Neuronal stem cell (in vitro differentiated cells): ENCODE results near the gene COL16A1.

Experiments
- DNase-seq: peaks from one replicate; pipeline ENCODE4 v3.0.0-alpha.2; 2013; ENCODE audit warnings: low spot score
- H2AFZ ChIP-seq: one replicate; pipeline ENCODE4 v1.6.1; 2013; ENCODE audit warnings: mild to moderate bottlenecking, low read length, inconsistent platforms
- H2AK5ac ChIP-seq: 2 replicates; pipeline ENCODE4 v1.6.1; 2013; ENCODE audit warnings: low read depth, mild to moderate bottlenecking, inconsistent platforms, low read length, moderate library complexity, mixed read lengths
- H2BK120ac ChIP-seq: 2 replicates; pipeline ENCODE4 v1.6.1; 2013; ENCODE audit warnings: low read depth, mild to moderate bottlenecking, inconsistent platforms, low read length, moderate library complexity, mixed read lengths
- H2BK12ac ChIP-seq: one replicate; pipeline ENCODE4 v1.6.1; 2013; ENCODE audit warnings: low read length, inconsistent platforms
- H2BK15ac ChIP-seq: 2 replicates; pipeline ENCODE4 v1.6.1; 2013; ENCODE audit warnings: mild to moderate bottlenecking, low read length, inconsistent platforms, mixed read lengths
- H2BK5ac ChIP-seq: one replicate; pipeline ENCODE4 v1.6.1; 2013; ENCODE audit warnings: inconsistent platforms, mild to moderate bottlenecking, low read length, moderate library complexity
- H3K14ac ChIP-seq: one replicate; pipeline ENCODE4 v1.6.1; 2013; ENCODE audit warnings: low read length, inconsistent platforms
- H3K18ac ChIP-seq: 2 replicates; pipeline ENCODE4 v1.6.1; 2013; ENCODE audit warnings: low read length, inconsistent platforms
- H3K23ac ChIP-seq: 2 replicates; pipeline ENCODE4 v1.6.1; 2013; ENCODE audit warnings: low read depth, mild to moderate bottlenecking, mixed read lengths, low read length, inconsistent platforms; ENCODE audit not compliant: poor library complexity
- H3K27ac ChIP-seq: replicated peaks from 3 replicates; pipeline ENCODE4 v1.5.1; 2013; ENCODE audit warnings: low read length, inconsistent platforms
- H3K27me3 ChIP-seq, 3 experiments: 2 replicates each; pipeline ENCODE4 v1.6.1; 2013; ENCODE audit warnings: low read length in 3 of 3, mild to moderate bottlenecking in 2 of 3, inconsistent platforms in 1 of 3, low read depth in 1 of 3, mixed read lengths in 1 of 3, moderate library complexity in 1 of 3; ENCODE audit not compliant: control insufficient read depth in 3 of 3, insufficient read depth in 3 of 3
- H3K36me3 ChIP-seq, 2 donors: replicated peaks in 1 of 2; 2 replicates each; pipeline ENCODE4 v1.6.1; 2013; ENCODE audit warnings: low read length in 2 of 2; ENCODE audit not compliant: control insufficient read depth in 2 of 2, insufficient read depth in 2 of 2
- H3K4ac ChIP-seq: 2 replicates; pipeline ENCODE4 v1.6.1; 2013; ENCODE audit warnings: inconsistent platforms, mild to moderate bottlenecking, low read length, moderate library complexity
- H3K4me1 ChIP-seq, 2 donors: 1 replicate in 1 of 2; 2 replicates in 1 of 2; pipeline ENCODE4 v1.6.1; 2013; ENCODE audit warnings: low read length in 2 of 2, low read depth in 1 of 2; ENCODE audit not compliant: control insufficient read depth in 2 of 2, insufficient read depth in 1 of 2
- H3K4me2 ChIP-seq: one replicate; pipeline ENCODE4 v1.6.1; 2013; ENCODE audit warnings: mild to moderate bottlenecking, low read length, inconsistent platforms; ENCODE audit not compliant: insufficient read depth, poor library complexity, severe bottlenecking
- H3K4me3 ChIP-seq, 2 donors: 2 replicates each; pipeline ENCODE4 v1.5.1; 2013; ENCODE audit warnings: low read length in 2 of 2, mild to moderate bottlenecking in 2 of 2, inconsistent platforms in 1 of 2, moderate library complexity in 1 of 2
- H3K79me1 ChIP-seq: one replicate; pipeline ENCODE4 v1.6.1; 2013; ENCODE audit warnings: low read depth, mild to moderate bottlenecking, inconsistent platforms, low read length, moderate library complexity
- H3K9ac ChIP-seq: one replicate; pipeline ENCODE4 v1.6.1; 2013; ENCODE audit warnings: mild to moderate bottlenecking, low read depth, low read length, inconsistent platforms; ENCODE audit not compliant: poor library complexity
- H3K9me3 ChIP-seq, 2 donors: replicated peaks in 1 of 2; 2 replicates each; pipeline versions ENCODE3 to v1.6.1; 2013; ENCODE audit warnings: low read length in 2 of 2, mild to moderate bottlenecking in 2 of 2, inconsistent platforms in 1 of 2, low read depth in 1 of 2, mixed read lengths in 1 of 2, moderate library complexity in 1 of 2; ENCODE audit not compliant: control insufficient read depth in 2 of 2, insufficient read depth in 1 of 2
- H4K8ac ChIP-seq: one replicate; pipeline ENCODE4 v1.6.1; 2013; ENCODE audit warnings: low read depth, mild to moderate bottlenecking, inconsistent platforms, low read length, moderate library complexity
- H4K91ac ChIP-seq: one replicate; pipeline ENCODE4 v1.6.1; 2013; ENCODE audit warnings: low read length, low read depth, mild to moderate bottlenecking, inconsistent platforms; ENCODE audit not compliant: poor library complexity
- WGBS, 2 donors: extraction: QIAGEN DNeasy Blood & Tissue Kit; methylation state at CpG; one replicate each; pipeline ENCODE4 v1.1.7; 2013; ENCODE audit warnings: missing lambda C conversion rate in 2 of 2, mixed read lengths in 1 of 2; ENCODE audit not compliant: insufficient read length in 2 of 2, insufficient replicate concordance in 1 of 2; ENCODE audit errors: extremely low coverage in 2 of 2; 5-methylcytosine and 5-hydroxymethylcytosine counted together

COL16A1 gene

GRCh38 chr1:31685795-31686194, 18.0 kb downstream of the COL16A1 start:
- H3K79me1 ChIP-seq = no peaks in the 10 kb centered on the region
- no peaks in the 10 kb centered on the region for H3K9me3 ChIP-seq
- H3K4me1 ChIP-seq = peaks cover 2 to 15% of the 10 kb centered on the region in 2 donors
- H2BK15ac ChIP-seq = no peak overlapping the region
- H4K8ac ChIP-seq = no peak overlapping the region
- WGBS, 2 donors = no CpG with 5 or more reads among the region's 8 CpGs
- no peak overlapping the region for H2BK120ac ChIP-seq
- no peaks in the 10 kb centered on the region for H3K36me3 ChIP-seq
- no peak overlapping the region for H3K27ac ChIP-seq
- H2AFZ ChIP-seq = no peak overlapping the region
- H2AK5ac ChIP-seq = no peak overlapping the region
- no peak for DNase-seq
- no peak overlapping the region for H3K14ac ChIP-seq
- H3K4me3 ChIP-seq = no peak overlapping the region
- peaks cover 0 to 48% (median 0%) of the 10 kb centered on the region in 3 experiments for H3K27me3 ChIP-seq
- no peak overlapping the region for H3K23ac ChIP-seq
- no peak overlapping the region for H3K4ac ChIP-seq
- H2BK12ac ChIP-seq = peak overlapping the region; percentile 48
- H4K91ac ChIP-seq = no peak overlapping the region
- peak overlapping the region; percentile 40 for H3K18ac ChIP-seq
- no peak overlapping the region for H2BK5ac ChIP-seq
- H3K9ac ChIP-seq = no peak overlapping the region
- no peak overlapping the region for H3K4me2 ChIP-seq

- peak overlapping the region; percentile 56 for H3K23ac ChIP-seq
- peaks cover 0 to 6% of the 10 kb centered on the region in 2 donors for H3K4me1 ChIP-seq
- no peak overlapping the region for H3K27ac ChIP-seq
- no peak overlapping the region for H4K91ac ChIP-seq
- peak overlapping the region; percentile 71 for H2AK5ac ChIP-seq
- no peak overlapping the region for H3K4me3 ChIP-seq
- H2BK120ac ChIP-seq = no peak overlapping the region
- no peak overlapping the region for H2AFZ ChIP-seq
- H3K4me2 ChIP-seq = no peak overlapping the region
- no peaks in the 10 kb centered on the region for H3K9me3 ChIP-seq
- H3K18ac ChIP-seq = no peak overlapping the region
- H3K27me3 ChIP-seq = peaks cover 0 to 57% (median 0%) of the 10 kb centered on the region in 3 experiments
- H2BK15ac ChIP-seq = peak overlapping the region; percentile 54
- H3K14ac ChIP-seq = no peak overlapping the region
- no peaks in the 10 kb centered on the region for H3K79me1 ChIP-seq
- no peaks in the 10 kb centered on the region for H3K36me3 ChIP-seq
- H4K8ac ChIP-seq = peak overlapping the region; percentile 94
- no peak overlapping the region for H2BK12ac ChIP-seq
- H2BK5ac ChIP-seq = peak overlapping the region; percentile 57
- DNase-seq = no peak
- H3K4ac ChIP-seq = no peak overlapping the region
- no peak overlapping the region for H3K9ac ChIP-seq
- no CpG with 5 or more reads among the region's 11 CpGs for WGBS, 2 donors
Measured at GRCh38 chr1:31683997-31684396, 19.8 kb downstream of the COL16A1 start.

GRCh38 chr1:31681415-31681814, 22.4 kb downstream of the COL16A1 start:
- Histone ChIP-seq H2AFZ (no peak overlapping the region), H3K27ac (no peak overlapping the region), H3K36me3 (no peaks in the 10 kb centered on the region), H3K27me3 (peaks cover 0 to 63% (median 0%) of the 10 kb centered on the region in 3 experiments), H2AK5ac (no peak overlapping the region), H2BK120ac (no peak overlapping the region), H2BK5ac (no peak overlapping the region), H4K8ac (no peak overlapping the region), H3K9ac (no peak overlapping the region), H3K4me3 (no peak overlapping the region), H3K4me1 (peaks cover 0 to 6% of the 10 kb centered on the region in 2 donors), H3K14ac (peak overlapping the region; percentile 1), H3K23ac (no peak overlapping the region), H2BK12ac (no peak overlapping the region), H2BK15ac (no peak overlapping the region), H4K91ac (no peak overlapping the region), H3K4ac (no peak overlapping the region), H3K79me1 (no peaks in the 10 kb centered on the region), H3K9me3 (no peaks in the 10 kb centered on the region), H3K18ac (peak overlapping the region; percentile 4), H3K4me2 (no peak overlapping the region)
- no peak for DNase-seq
- no CpG with 5 or more reads among the region's 9 CpGs for WGBS, 2 donors

GRCh38 chr1:31679676-31680230, 24.1 kb downstream of the COL16A1 start:
- no peaks in the 10 kb centered on the region for H3K36me3 ChIP-seq
- no peak overlapping the region for H2AK5ac ChIP-seq
- no peak overlapping the region for H3K4me3 ChIP-seq
- no peak for DNase-seq
- no peak overlapping the region for H2BK5ac ChIP-seq
- H2BK12ac ChIP-seq = no peak overlapping the region
- H3K9ac ChIP-seq = no peak overlapping the region
- no peak overlapping the region for H3K4me2 ChIP-seq
- WGBS, 2 donors = no CpG with 5 or more reads among the region's 23 CpGs
- H2BK15ac ChIP-seq = no peak overlapping the region
- no peak overlapping the region for H2AFZ ChIP-seq
- H3K9me3 ChIP-seq = no peaks in the 10 kb centered on the region
- H3K14ac ChIP-seq = no peak overlapping the region
- no peaks in the 10 kb centered on the region for H3K79me1 ChIP-seq
- H4K8ac ChIP-seq = no peak overlapping the region
- H2BK120ac ChIP-seq = no peak overlapping the region
- no peak overlapping the region for H3K4ac ChIP-seq
- H3K27me3 ChIP-seq = peaks cover 0 to 65% (median 0%) of the 10 kb centered on the region in 3 experiments
- H3K18ac ChIP-seq = no peak overlapping the region
- H3K23ac ChIP-seq = no peak overlapping the region
- peaks cover 0 to 7% of the 10 kb centered on the region in 2 donors for H3K4me1 ChIP-seq
- no peak overlapping the region for H4K91ac ChIP-seq
- H3K27ac ChIP-seq = no peak overlapping the region
